NCI-H2227 treated with DMSO at 0.1 percent for 48 hours (cell line): ENCODE measurements around the gene NDST4.

Source experiments
- DNase-seq: peaks from one replicate; lab custom pipeline; 2025; lab: John Stamatoyannopoulos, UW

The NDST4 gene

DNA sequence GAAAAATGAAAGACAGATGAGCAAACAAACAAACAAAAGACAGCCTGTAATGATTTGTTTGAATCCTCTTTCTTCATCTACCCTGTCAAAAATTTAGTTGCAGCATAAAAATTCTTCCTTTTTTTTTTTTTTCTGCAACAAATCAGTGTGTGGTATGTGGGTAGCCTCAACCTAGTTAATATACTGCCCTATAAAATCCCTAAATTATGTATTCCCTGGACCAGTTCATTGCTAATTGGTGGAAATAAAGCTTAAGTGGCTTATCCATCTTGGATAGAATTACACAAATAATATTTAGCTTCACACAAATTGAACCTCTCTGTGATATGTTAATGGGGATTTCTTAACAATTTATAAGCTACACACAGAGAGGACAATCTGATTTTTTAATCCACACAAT lies 208.4 kb downstream of the NDST4 start:
- no peak for DNase-seq

DNA sequence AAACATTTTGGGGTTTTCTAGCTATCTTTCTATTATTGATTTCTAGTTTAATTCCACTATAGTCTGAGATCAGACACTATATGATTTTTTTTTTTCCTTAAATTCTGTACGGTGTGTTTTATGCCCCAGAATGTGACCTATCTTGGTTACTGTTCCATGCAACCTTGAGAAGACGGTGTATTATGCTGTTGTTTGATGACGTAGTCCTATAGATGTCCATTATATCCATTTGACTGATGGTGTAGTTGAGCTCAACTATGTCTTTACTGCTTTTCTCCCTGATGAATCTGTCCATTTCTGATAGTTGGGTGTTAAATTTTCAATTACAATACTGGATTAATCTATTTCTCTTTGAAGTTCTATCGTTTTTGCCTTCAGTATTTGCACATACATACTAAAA lies 212.5 kb downstream of the NDST4 start:
- no peak for DNase-seq

GRCh38 chr4:114890773-114891172 lies 222.6 kb downstream of the NDST4 start:
- DNase-seq: no peak

- no peak for DNase-seq
These were observed 226.7 kb downstream of the NDST4 start for GRCh38 chr4:114886761-114887160.

DNA sequence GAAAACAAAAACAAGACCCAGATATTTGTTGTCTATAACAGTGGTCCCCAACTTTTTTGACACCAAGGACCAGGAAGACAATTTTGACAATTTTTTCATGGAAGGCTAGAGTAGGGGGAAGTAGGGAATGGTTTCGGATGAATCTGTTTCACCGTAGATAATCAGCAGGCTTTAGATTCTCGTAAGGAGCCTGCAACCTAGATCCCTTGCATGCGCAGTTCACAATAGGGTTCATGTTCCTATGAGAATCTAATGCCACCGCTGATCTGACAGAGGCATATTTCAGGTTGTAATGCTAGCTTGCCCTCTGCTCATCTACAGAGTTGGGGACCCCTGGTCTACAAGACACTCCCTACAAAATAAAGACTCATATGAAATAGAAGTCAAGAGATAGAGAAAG lies 229.8 kb downstream of the NDST4 start:
- DNase-seq: no peak

DNA sequence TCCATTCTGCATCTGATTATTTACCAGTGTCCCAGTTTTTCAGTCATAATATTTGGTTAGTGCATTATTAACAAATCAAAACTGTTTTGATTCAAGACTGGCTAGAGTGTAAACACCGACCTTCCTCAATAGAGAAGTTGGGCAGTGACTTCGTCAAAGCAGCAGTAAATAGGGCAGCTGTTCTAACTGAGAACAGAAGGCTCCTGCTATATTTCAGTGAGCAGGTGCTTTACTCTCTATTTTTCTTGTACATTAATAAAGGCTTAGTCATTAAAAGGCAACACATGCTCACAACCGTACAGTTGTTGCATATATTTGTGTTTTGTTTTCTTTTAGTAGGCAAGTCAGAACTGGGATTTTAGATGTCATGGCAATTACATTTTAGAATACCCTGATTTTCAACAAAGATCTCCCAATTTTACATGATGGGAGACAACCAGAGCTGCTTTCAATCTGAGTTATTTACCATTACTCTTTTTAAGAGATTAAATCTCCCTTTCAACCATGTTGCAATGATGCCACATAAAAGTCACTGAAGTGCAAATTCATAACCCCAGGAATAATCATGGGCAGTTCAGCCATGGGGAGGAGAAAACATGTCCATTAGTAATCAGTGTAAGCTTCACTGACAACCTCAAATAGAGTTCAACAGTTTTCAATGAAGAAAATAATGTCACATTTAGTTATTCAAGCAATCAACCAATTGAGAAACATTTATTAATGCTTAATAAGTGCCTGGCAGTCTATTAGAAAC lies 233.3 kb downstream of the NDST4 start:
- no peak for DNase-seq

DNA sequence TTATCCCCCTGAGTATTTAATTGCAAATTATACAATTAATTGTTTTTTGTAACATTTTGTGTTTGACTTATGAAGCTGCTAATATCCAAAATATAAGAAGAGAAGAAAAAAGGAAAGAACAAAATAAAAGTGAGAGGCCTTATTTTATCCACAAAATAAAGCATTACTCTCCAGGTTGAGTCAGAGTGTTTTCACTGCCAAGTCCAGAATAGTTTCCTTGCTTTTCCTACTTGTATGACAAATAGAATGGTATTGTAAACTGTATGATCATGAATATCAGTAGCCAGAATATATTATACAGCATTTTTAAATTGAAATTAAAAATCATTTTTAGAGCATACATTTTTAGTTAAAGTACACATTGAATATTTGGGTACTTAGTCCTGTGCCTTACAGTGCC lies 237.8 kb downstream of the NDST4 start:
- DNase-seq: no peak

GRCh38 chr4:114874321-114874720 lies 239.1 kb downstream of the NDST4 start:
- no peak for DNase-seq

- no peak for DNase-seq
These were observed 242.4 kb downstream of the NDST4 start for GRCh38 chr4:114870987-114871386.

- no peak for DNase-seq
These were observed 246.3 kb downstream of the NDST4 start for GRCh38 chr4:114866901-114867670.

GRCh38 chr4:114864060-114864459 lies 249.4 kb downstream of the NDST4 start:
- no peak for DNase-seq

DNA sequence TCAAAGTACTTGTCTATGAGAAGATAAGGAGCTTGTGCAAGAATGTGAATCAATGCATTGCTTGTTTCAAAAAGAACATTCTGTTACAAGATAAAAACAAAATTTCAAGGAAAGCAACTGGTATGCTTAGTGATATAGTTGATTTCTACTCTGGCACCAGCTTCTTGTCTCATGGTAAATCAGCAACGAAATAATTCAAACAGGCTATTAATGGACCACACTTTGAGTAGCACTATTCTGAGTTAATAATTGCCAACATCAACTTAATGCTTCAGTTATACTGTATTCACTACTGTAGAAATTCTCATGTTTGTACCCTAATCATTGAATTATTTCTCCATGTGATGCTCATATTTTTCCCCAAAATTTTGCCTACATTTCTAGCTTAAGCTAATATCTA lies 252.6 kb downstream of the NDST4 start:
- DNase-seq: no peak

- no peak for DNase-seq
These were observed 255.6 kb downstream of the NDST4 start for GRCh38 chr4:114857831-114858230.

- no peak for DNase-seq
These were observed 273.4 kb downstream of the NDST4 start for GRCh38 chr4:114839986-114840385.

GRCh38 chr4:114830628-114831027 lies 282.8 kb downstream of the NDST4 start:
- no peak for DNase-seq

GRCh38 chr4:114827651-114828050 lies 285.8 kb downstream of the NDST4 start:
- no peak for DNase-seq

- DNase-seq: no peak
These were observed 297.7 kb downstream of the NDST4 start for GRCh38 chr4:114815760-114816159.

DNA sequence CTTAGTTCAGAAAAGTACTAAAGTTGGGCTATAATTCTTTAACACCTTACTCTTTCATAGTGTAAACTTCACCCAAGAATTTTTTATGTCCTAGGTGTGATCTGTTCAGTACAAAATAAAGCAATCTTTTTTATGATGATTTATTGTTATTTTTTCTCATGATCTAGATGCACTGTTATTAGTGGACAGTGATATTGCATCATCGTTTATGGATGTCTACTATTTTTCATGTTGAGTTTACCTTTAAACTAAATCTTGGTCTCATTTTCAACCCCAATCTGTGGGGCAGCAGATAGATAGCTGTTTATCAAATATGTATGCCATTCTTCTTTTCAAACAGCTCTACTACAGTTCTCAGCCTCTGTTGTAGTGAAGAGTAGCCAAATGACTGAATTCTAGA lies 299.5 kb downstream of the NDST4 start:
- no peak for DNase-seq

- DNase-seq: no peak
These were observed 301.7 kb downstream of the NDST4 start for GRCh38 chr4:114811564-114812301.

GRCh38 chr4:114807759-114808404 lies 305.5 kb downstream of the NDST4 start:
- DNase-seq: no peak

DNA sequence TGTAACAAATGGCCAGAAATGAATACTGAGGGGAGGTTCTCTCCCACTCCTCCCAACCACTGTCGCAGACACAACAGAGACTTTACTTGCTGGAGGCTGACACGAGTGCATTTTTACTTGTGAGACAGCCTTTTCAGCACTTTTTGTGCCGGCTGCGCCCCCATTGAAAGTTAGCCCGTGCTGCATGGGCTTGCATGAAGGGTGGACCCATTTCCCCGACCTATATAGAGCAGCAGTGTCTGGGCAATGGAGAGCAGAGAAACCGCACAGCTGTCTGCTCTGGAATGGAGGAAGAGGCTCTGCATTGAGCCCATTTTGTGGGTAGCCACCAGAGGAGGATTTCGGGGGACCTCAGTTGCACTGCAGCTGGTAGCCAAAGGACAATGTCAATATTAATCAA lies 306.1 kb downstream of the NDST4 start:
- no peak for DNase-seq

GRCh38 chr4:114791976-114792375 lies 321.4 kb downstream of the NDST4 start:
- no peak for DNase-seq
